ENCODE results near the gene TNS3. TPM values are rescaled to one million over a fixed set of nuclear protein-coding genes. Genes with fewer than 3 reads are reported as not detected.

The TNS3 gene
- total RNA-seq, 1 donor from 2014 or later, result 30.3 TPM

DNA sequence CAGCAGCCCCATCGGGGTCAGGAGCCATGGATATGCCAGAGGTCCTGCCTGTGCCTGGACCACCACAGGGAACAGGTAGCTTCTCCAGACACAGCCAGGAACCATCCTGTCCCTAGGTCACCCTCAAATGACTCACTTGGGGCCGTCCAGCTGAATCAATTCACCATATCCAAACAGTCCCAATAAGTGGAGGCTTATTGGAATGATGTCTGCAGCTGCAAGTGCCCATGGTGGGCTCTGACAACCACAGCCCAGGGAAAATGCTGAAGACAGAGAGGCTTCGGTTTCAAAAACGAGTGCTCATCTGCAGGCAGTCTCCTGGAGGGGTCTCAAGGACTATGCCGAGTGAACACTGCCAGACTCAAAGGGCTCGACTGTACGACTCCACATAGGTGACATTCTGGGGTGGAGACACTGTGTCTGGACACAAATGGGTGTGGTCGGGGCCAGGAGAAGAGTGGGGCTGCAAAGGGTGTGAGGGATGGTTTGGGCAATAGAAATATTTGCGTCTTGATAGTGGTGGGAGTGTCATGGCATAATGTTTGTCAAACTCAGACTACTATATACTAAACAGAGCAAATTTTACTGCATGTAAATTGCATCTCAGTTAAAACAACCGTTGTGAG lies 204.8 kb downstream of the TNS3 start:
- intact Hi-C loops (cut with micrococcal nuclease), result no loop called here
- no peak overlapping the region for H3K27ac Mint-ChIP-seq
- DNase-seq (no peak), ATAC-seq (ENCODE audit: low read depth) (no peak)
- peaks cover 34% of the 10 kb centered on the region for H3K36me3 Mint-ChIP-seq (ENCODE audit: low read depth)
- H3K4me1 Mint-ChIP-seq, result no peaks in the 10 kb centered on the region
- H3K4me3 Mint-ChIP-seq, result no peak overlapping the region
- ChIA-PET CTCF (no interaction called here), POLR2A (no interaction called here)
- H3K9me3 Mint-ChIP-seq, result no peaks in the 10 kb centered on the region
- TF ChIP-seq, protein P1, sequence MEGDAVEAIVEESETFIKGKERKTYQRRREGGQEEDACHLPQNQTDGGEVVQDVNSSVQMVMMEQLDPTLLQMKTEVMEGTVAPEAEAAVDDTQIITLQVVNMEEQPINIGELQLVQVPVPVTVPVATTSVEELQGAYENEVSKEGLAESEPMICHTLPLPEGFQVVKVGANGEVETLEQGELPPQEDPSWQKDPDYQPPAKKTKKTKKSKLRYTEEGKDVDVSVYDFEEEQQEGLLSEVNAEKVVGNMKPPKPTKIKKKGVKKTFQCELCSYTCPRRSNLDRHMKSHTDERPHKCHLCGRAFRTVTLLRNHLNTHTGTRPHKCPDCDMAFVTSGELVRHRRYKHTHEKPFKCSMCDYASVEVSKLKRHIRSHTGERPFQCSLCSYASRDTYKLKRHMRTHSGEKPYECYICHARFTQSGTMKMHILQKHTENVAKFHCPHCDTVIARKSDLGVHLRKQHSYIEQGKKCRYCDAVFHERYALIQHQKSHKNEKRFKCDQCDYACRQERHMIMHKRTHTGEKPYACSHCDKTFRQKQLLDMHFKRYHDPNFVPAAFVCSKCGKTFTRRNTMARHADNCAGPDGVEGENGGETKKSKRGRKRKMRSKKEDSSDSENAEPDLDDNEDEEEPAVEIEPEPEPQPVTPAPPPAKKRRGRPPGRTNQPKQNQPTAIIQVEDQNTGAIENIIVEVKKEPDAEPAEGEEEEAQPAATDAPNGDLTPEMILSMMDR (IDR thresholded peaks at IDR 0.05), result no peak
- H3K27me3 Mint-ChIP-seq, result no peaks in the 10 kb centered on the region

DNA sequence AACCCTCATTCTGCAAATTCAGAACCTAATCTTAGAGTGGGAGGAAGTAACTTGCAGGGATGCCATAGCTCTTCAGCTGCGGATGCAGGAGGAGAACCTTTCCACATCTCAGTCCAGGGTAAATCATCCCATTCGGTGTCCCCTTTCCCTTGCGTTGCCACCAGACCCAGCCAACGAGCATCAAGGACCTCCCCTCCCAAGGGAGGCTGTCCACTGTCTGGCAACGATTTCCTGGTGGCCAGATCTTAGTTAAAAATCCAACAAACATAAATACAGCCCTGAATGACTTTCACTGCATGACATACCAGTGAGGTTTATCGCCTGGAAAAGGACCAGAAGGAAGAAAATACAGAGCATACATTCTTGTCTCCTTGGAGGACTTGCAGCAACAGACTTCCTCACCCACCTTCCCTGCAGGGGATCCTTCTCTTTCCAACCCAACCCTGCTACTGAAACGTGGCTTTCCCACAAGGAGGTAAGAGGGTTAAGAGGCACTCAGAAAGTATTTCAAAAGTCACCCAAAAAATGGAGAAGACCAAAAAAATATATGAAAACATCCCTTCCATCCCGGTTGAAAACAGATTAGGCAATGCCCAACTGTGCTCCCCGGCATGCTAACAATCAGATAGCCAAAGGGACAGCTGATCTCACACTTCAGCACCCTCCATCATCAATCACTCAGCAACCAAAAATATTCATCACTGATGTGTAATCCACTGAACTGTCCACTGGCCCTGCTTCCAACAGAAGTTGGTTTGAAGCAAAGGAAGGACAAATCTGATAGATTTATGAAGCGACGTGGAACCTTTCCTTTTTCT lies 206.6 kb downstream of the TNS3 start:
- TF ChIP-seq, protein P1 (IDR thresholded peaks at IDR 0.05), result no peak
- H3K9me3 Mint-ChIP-seq, result no peaks in the 10 kb centered on the region
- peaks cover 26% of the 10 kb centered on the region for H3K36me3 Mint-ChIP-seq (ENCODE audit: low read depth)
- POLR2A ChIA-PET, result no interaction called here
- DNase-seq, result no peak
- intact Hi-C loops (cut with micrococcal nuclease), result no loop called here
- CTCF ChIA-PET, result no interaction called here
- H3K27me3 Mint-ChIP-seq, result no peaks in the 10 kb centered on the region
- ATAC-seq (ENCODE audit: low read depth), result no peak
- H3K4me3 Mint-ChIP-seq, result no peak overlapping the region
- no peak overlapping the region for H3K27ac Mint-ChIP-seq
- H3K4me1 Mint-ChIP-seq, result no peaks in the 10 kb centered on the region

DNA sequence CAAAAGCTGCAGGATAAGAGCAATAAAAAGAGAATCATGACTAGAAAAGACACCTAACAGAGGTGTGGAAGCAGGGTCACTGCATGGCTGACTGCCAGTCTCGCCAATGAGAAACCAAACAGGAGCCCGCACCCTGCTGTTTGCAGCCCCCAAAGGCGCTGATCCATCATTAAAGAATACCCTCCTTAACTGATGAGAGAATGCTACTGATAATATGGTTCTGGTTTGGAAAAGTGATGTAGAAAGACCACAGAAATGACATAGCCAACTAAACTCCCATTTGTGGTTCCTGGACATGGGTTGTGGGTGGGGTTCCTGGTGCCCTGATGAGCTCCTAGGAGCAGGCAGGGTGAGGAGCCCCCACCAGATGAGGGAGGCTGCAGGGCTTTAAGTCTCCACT lies 207.4 kb downstream of the TNS3 start:
- Mint-ChIP-seq H3K27ac (no peak overlapping the region), H3K36me3 (ENCODE audit: low read depth) (peaks cover 34% of the 10 kb centered on the region), H3K4me1 (no peaks in the 10 kb centered on the region), H3K4me3 (no peak overlapping the region), H3K9me3 (no peaks in the 10 kb centered on the region), H3K27me3 (no peaks in the 10 kb centered on the region)
- intact Hi-C loops (cut with micrococcal nuclease), result no loop called here
- ChIA-PET CTCF (no interaction called here), POLR2A (no interaction called here)
- TF ChIP-seq, protein P1 (IDR thresholded peaks at IDR 0.05), result no peak
- ATAC-seq (ENCODE audit: low read depth) (no peak), DNase-seq (no peak)

DNA sequence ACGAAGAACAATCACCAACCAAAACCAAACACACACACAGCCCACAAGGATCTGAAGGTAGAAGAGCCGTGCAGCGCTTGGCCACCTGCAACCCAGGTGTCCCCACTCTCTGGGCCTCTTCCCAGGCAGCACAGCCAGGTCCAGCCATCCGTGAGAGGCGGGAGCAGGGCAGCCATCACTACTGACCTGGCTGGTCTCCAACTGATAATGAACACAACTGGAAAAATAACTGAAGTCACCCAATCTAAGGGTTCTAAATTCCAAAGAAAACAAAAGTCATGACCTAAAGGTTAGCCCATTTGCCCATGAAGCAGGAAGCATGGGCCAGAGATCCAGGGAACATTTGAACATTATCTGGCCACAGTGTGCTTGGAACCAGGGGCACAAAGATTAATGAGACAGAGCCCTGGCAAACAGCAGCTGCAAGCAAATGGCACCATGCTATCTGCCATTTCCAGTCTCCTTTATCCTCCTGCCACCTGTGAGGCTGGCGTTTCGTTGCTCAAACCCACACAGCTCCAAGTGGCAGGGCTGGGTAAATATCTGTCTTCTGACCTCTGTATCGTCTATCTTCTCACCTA lies 207.9 kb downstream of the TNS3 start:
- POLR2A ChIA-PET, result no interaction called here
- Mint-ChIP-seq H3K27ac (no peak overlapping the region), H3K27me3 (no peaks in the 10 kb centered on the region), H3K4me1 (no peaks in the 10 kb centered on the region), H3K4me3 (no peak overlapping the region), H3K36me3 (ENCODE audit: low read depth) (peaks cover 40% of the 10 kb centered on the region), H3K9me3 (no peaks in the 10 kb centered on the region)
- TF ChIP-seq, protein P1 (IDR thresholded peaks at IDR 0.05), result no peak
- intact Hi-C loops (cut with micrococcal nuclease), result no loop called here
- ATAC-seq (ENCODE audit: low read depth) (no peak), DNase-seq (no peak)
- CTCF ChIA-PET, result no interaction called here

DNA sequence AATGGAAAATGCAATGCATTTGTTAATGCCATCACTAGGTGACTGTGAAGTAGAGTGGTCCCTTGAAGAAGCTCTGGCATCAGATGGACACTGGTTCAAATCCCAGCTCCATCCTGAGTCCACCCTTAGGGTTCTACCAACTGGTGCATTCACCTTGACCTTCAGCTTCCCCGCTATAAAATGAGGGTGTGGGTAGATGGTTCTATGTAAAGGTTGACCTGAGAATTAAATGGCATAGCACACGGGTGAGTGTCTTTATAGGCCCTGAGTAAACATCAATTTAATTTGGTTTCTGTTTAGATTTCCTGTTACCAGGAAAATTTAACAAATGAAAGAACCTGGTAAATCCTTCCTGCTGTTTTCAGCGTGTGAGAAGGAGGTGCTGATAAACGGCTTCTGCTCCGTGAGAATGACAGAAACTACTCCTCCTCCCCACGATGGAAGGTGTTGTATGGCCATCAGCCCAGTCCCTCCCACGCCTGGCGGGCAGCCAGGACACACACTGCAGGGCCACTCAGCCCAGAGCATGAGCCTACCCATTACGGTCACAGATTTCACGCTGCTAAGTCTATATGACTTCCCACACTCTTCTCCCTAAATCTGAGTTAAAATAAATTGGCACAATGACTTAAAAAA lies 210.1 kb downstream of the TNS3 start:
- DNase-seq (no peak), ATAC-seq (ENCODE audit: low read depth) (no peak)
- Mint-ChIP-seq H3K4me1 (no peaks in the 10 kb centered on the region), H3K4me3 (no peak overlapping the region), H3K9me3 (no peaks in the 10 kb centered on the region), H3K27me3 (no peaks in the 10 kb centered on the region), H3K27ac (no peak overlapping the region), H3K36me3 (ENCODE audit: low read depth) (peaks cover 52% of the 10 kb centered on the region)
- intact Hi-C loops (cut with micrococcal nuclease), result no loop called here
- ChIA-PET CTCF (no interaction called here), POLR2A (no interaction called here)
- TF ChIP-seq, protein P1 (IDR thresholded peaks at IDR 0.05), result no peak

Data from activated B cell treated with CpG ODN at 0.5 μM for 24 hours (primary cell).